Thyroid gland (tissue), 4 donors: Measurements from ENCODE around the gene APBB2. TPM values are rescaled to one million over a fixed set of nuclear protein-coding genes. Genes with fewer than 3 reads are reported as not detected.

Experiments used
- DNase-seq, 2 donors: peaks; one replicate each; pipeline ENCODE4 v3.0.0-alpha.2; 2019
- H3K27ac ChIP-seq, 3 donors: fragments of 200-600 bp; sonication (generic); 1 replicate in 2 of 3; 2 replicates in 1 of 3; pipeline ENCODE4 v1.5.1; 2016 to 2019; ENCODE audit warnings: mild to moderate bottlenecking in 1 of 3, moderate library complexity in 1 of 3
- H3K27me3 ChIP-seq: fragments of 200-600 bp; sonication (generic); one replicate; pipeline ENCODE4 v1.5.1; 2019
- H3K36me3 ChIP-seq, 2 donors: fragments of 200-600 bp; sonication (generic); one replicate each; pipeline ENCODE4 v1.5.1; 2016 to 2019
- H3K4me1 ChIP-seq, 2 donors: fragments of 200-600 bp; sonication (generic); one replicate each; pipeline ENCODE4 v1.5.1; 2017 to 2019
- H3K4me3 ChIP-seq, 3 donors: fragments of 200-600 bp; sonication (generic); replicated peaks in 1 of 3; 1 replicate in 2 of 3; 2 replicates in 1 of 3; pipeline ENCODE4 v1.5.1; 2016; ENCODE audit warnings: mild to moderate bottlenecking in 1 of 3
- H3K9me3 ChIP-seq: fragments of 200-600 bp; sonication (generic); one replicate; pipeline ENCODE4 v1.5.1; 2017
- CTCF ChIP-seq, 6 experiments: fragments of 200-600 bp in 3 of 6; fragments of 450-650 bp in 3 of 6; sonication (generic) in 3 of 6; IDR thresholded peaks; one replicate each; pipeline ENCODE4 v1.5.1; 2016 to 2019; ENCODE audit warnings: antibody characterized with exemption in 6 of 6, mild to moderate bottlenecking in 2 of 6, inconsistent platforms in 1 of 6, moderate library complexity in 1 of 6
- POLR2A ChIP-seq, 2 donors: fragments of 450-650 bp; IDR thresholded peaks; one replicate each; pipeline ENCODE4 v1.6.1; 2017; ENCODE audit warnings: antibody characterized with exemption in 2 of 2, mild to moderate bottlenecking in 2 of 2, moderate library complexity in 1 of 2
- WGBS, 2 donors: methylation state at CpG; one replicate each; pipeline ENCODE4 v1.1.5; 2017; 5-methylcytosine and 5-hydroxymethylcytosine counted together
- intact Hi-C: fragments of 100-400 bp; cut with DNase I; formaldehyde crosslinking; loops from one replicate; pipeline ENCODE4 v1.15.1; 2023
- total RNA-seq, 4 donors: library from RNA; depleted of rRNA; stranded (reverse); fragments of >200 nt; gene quantifications; one replicate each; pipeline ENCODE4 v1.2.3, GENCODE V29; 2016

The APBB2 gene
- total RNA-seq, 4 donors from 2014 or later = 174 to 253 (median 199) TPM

GRCh38 chr4:40812386-40812785 lies 402.0 kb downstream of the APBB2 start:
- H3K36me3 ChIP-seq = peaks cover 27 to 32% of the 10 kb centered on the region in 2 donors
- no peak overlapping the region for H3K4me3 ChIP-seq
- no peaks in the 10 kb centered on the region for H3K4me1 ChIP-seq
- no peak for DNase-seq
- H3K27ac ChIP-seq = no peak overlapping the region
- no peaks in the 10 kb centered on the region for H3K9me3 ChIP-seq
- intact Hi-C loops = no loop called here
- no peaks in the 10 kb centered on the region for H3K27me3 ChIP-seq
- TF ChIP-seq POLR2A (IDR thresholded peaks at IDR 0.05) (no peak), CTCF (IDR thresholded peaks at IDR 0.05) (no peak)
- 87 to 88% methylated on average over 8 of the region's 8 CpGs for WGBS, 2 donors

- no peaks in the 10 kb centered on the region for H3K9me3 ChIP-seq
- no peak overlapping the region for H3K27ac ChIP-seq
- H3K27me3 ChIP-seq = no peaks in the 10 kb centered on the region
- TF ChIP-seq CTCF (IDR thresholded peaks at IDR 0.05) = no peak
- TF ChIP-seq POLR2A (IDR thresholded peaks at IDR 0.05) = no peak
- intact Hi-C loops = no loop called here
- 84 to 89% methylated on average over 7 of the region's 7 CpGs for WGBS, 2 donors
- H3K4me3 ChIP-seq = no peak overlapping the region
- no peaks in the 10 kb centered on the region for H3K4me1 ChIP-seq
- H3K36me3 ChIP-seq = peaks cover 27 to 32% of the 10 kb centered on the region in 2 donors
- DNase-seq = no peak
Measured at GRCh38 chr4:40811956-40812355, 402.4 kb downstream of the APBB2 start.

- no peak for TF ChIP-seq POLR2A (IDR thresholded peaks at IDR 0.05)
- TF ChIP-seq CTCF (IDR thresholded peaks at IDR 0.05) = no peak
- H3K4me1 ChIP-seq = no peaks in the 10 kb centered on the region
- intact Hi-C loops = no loop called here
- no peak for DNase-seq
- no peaks in the 10 kb centered on the region for H3K9me3 ChIP-seq
- H3K27ac ChIP-seq = no peak overlapping the region
- H3K27me3 ChIP-seq = no peaks in the 10 kb centered on the region
- H3K36me3 ChIP-seq = peaks cover 6 to 7% of the 10 kb centered on the region in 2 donors
- no peak overlapping the region for H3K4me3 ChIP-seq
- 87% methylated on average over 8 of the region's 8 CpGs for WGBS, 2 donors
Measured at GRCh38 chr4:40808926-40809457, 405.4 kb downstream of the APBB2 start.

GRCh38 chr4:40804598-40804997 lies 409.7 kb downstream of the APBB2 start:
- 90 to 93% methylated on average over 2 of the region's 2 CpGs for WGBS, 2 donors

GRCh38 chr4:40800064-40800463 lies 414.3 kb downstream of the APBB2 start:
- Histone ChIP-seq H3K9me3 (no peaks in the 10 kb centered on the region), H3K4me3 (no peak overlapping the region), H3K4me1 (no peaks in the 10 kb centered on the region), H3K36me3 (no peaks in the 10 kb centered on the region), H3K27me3 (no peaks in the 10 kb centered on the region), H3K27ac (no peak overlapping the region)
- WGBS, 2 donors = 84 to 87% methylated on average over 3 of the region's 3 CpGs
- no peak for DNase-seq
- intact Hi-C loops = no loop called here
- TF ChIP-seq CTCF (IDR thresholded peaks at IDR 0.05) = no peak
- TF ChIP-seq POLR2A (IDR thresholded peaks at IDR 0.05) = no peak

More at GRCh38 chr4:40804598-40804997, 409.7 kb downstream of the APBB2 start:
- TF ChIP-seq POLR2A (IDR thresholded peaks at IDR 0.05) (no peak), CTCF (IDR thresholded peaks at IDR 0.05) (no peak)
- Histone ChIP-seq H3K4me1 (no peaks in the 10 kb centered on the region), H3K27ac (no peak overlapping the region), H3K9me3 (no peaks in the 10 kb centered on the region), H3K27me3 (no peaks in the 10 kb centered on the region), H3K36me3 (no peaks in the 10 kb centered on the region), H3K4me3 (no peak overlapping the region)
- no peak for DNase-seq
- intact Hi-C loops = no loop called here
